ENCODE data around the gene RAB7A.

DNA sequence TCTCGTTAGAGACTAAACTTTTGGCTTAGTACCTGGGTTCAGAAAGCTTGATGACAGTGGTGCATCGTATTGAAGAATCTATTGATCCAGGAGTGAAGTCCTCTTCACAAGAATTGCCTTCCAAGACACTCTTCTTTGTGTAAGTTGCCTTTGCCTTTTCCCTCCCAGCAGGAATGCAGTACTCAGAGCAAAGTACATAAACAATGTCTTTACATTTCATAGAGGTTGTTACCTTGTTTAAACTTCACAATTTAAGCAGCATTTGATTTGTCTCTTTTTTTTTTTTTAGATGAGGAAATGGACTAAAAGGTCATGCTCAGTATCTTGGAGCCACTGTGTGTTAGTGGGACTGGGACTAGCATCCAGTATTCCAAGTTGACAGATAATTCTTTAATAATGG lies 9.9 kb downstream of the RAB7A start:
- TF ChIP-seq, protein P1, sequence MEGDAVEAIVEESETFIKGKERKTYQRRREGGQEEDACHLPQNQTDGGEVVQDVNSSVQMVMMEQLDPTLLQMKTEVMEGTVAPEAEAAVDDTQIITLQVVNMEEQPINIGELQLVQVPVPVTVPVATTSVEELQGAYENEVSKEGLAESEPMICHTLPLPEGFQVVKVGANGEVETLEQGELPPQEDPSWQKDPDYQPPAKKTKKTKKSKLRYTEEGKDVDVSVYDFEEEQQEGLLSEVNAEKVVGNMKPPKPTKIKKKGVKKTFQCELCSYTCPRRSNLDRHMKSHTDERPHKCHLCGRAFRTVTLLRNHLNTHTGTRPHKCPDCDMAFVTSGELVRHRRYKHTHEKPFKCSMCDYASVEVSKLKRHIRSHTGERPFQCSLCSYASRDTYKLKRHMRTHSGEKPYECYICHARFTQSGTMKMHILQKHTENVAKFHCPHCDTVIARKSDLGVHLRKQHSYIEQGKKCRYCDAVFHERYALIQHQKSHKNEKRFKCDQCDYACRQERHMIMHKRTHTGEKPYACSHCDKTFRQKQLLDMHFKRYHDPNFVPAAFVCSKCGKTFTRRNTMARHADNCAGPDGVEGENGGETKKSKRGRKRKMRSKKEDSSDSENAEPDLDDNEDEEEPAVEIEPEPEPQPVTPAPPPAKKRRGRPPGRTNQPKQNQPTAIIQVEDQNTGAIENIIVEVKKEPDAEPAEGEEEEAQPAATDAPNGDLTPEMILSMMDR (IDR thresholded peaks at IDR 0.05; ENCODE audit: insufficient read depth, low read length, poor library complexity, severe bottlenecking), result no peak
- no peak for TF ChIP-seq EZH2phosphoT487 (conservative IDR thresholded peaks at IDR 0.05; ENCODE audit: low read length)

Measured in SU-DHL-6 (cell line).